HepG2 (cell line): ENCODE data around the gene SLC25A15. TPM values are rescaled to one million over a fixed set of nuclear protein-coding genes. Genes with fewer than 3 reads are reported as not detected.
A peak's percentile ranks its signal among the peaks of the same experiment; 100 is the strongest.

Experiments
- CHD2 ChIP-seq: IDR thresholded peaks from 2 replicates; pipeline ENCODE4 v1.6.1; 2011; ENCODE audit warnings: low read depth, low read length, improper control_type of control experiment
- E2F5 ChIP-seq: sonication (generic); formaldehyde crosslinking; conservative IDR thresholded peaks from 2 replicates; pipeline ENCODE4 v1.4.0; 2020; ENCODE audit warnings: missing genetic modification reagents
- EZH2 ChIP-seq: conservative IDR thresholded peaks from 2 replicates; pipeline ENCODE4 v1.6.1; 2012; ENCODE audit warnings: mild to moderate bottlenecking, low read depth, low read length, moderate library complexity
- IKZF5 ChIP-seq: IDR thresholded peaks from 2 replicates; pipeline ENCODE4 v1.6.1; 2018; ENCODE audit warnings: missing genetic modification reagents, mild to moderate bottlenecking, missing compliant biosample characterization
- JARID2 ChIP-seq: sonication (generic); formaldehyde crosslinking; IDR thresholded peaks from 2 replicates; pipeline ENCODE4 v1.8.1; 2023; ENCODE audit warnings: missing genetic modification reagents, inconsistent platforms; ENCODE audit not compliant: insufficient replicate concordance
- MIER3 ChIP-seq: IDR thresholded peaks from 2 replicates; pipeline ENCODE4 v1.6.1; 2016; ENCODE audit warnings: missing compliant biosample characterization, borderline replicate concordance
- MYNN ChIP-seq: sonication (generic); formaldehyde crosslinking; IDR thresholded peaks from 2 replicates; pipeline ENCODE4 v1.4.0; 2020; ENCODE audit warnings: mild to moderate bottlenecking, low read depth, missing genetic modification reagents
- NFKBIZ ChIP-seq: IDR thresholded peaks from 2 replicates; pipeline ENCODE4 v1.6.1; 2018; ENCODE audit warnings: missing genetic modification reagents, missing compliant biosample characterization
- PAX8 ChIP-seq: sonication (generic); formaldehyde crosslinking; IDR thresholded peaks from 2 replicates; pipeline ENCODE4 v1.8.0; 2022; ENCODE audit warnings: mild to moderate bottlenecking, missing genetic modification reagents, borderline replicate concordance
- PLSCR1 ChIP-seq: sonication (generic); formaldehyde crosslinking; IDR thresholded peaks from 2 replicates; pipeline ENCODE4 v1.5.0; 2020; ENCODE audit warnings: missing genetic modification reagents, mild to moderate bottlenecking, borderline replicate concordance
- SP1 ChIP-seq, 2 experiments: fragments of 450-650 bp in 1 of 2; sonication (generic) in 1 of 2; formaldehyde crosslinking in 1 of 2; IDR thresholded peaks; 2 replicates each; pipeline versions ENCODE4 v1.4.0 to v1.6.1; 2016 to 2020; ENCODE audit warnings: missing genetic modification reagents in 1 of 2
- SSRP1 ChIP-seq: IDR thresholded peaks from 2 replicates; pipeline ENCODE4 v1.6.1; 2016; ENCODE audit warnings: control low read depth
- TAF15 ChIP-seq: fragments of 200-400 bp; formaldehyde crosslinking; IDR thresholded peaks from one replicate; pipeline ENCODE4 v1.6.1; 2018; ENCODE audit warnings: mild to moderate bottlenecking, low read depth, low read length; ENCODE audit not compliant: poor library complexity, severe bottlenecking
- ZFP1 ChIP-seq: IDR thresholded peaks from 2 replicates; pipeline ENCODE4 v1.6.1; 2016
- ZIK1 ChIP-seq: sonication (generic); formaldehyde crosslinking; IDR thresholded peaks from 2 replicates; pipeline ENCODE4 v1.5.0; 2020; ENCODE audit warnings: mild to moderate bottlenecking, low read depth, missing genetic modification reagents, borderline replicate concordance
- ZNF333 ChIP-seq: sonication (generic); formaldehyde crosslinking; IDR thresholded peaks from 2 replicates; pipeline ENCODE4 v1.4.0; 2020; ENCODE audit warnings: mild to moderate bottlenecking, missing genetic modification reagents, borderline replicate concordance
- ZNF484 ChIP-seq: sonication (generic); formaldehyde crosslinking; IDR thresholded peaks from 2 replicates; pipeline ENCODE4 v1.5.1; 2020; ENCODE audit warnings: mild to moderate bottlenecking, low read depth, missing genetic modification reagents, borderline replicate concordance
- ZNF691 ChIP-seq: sonication (generic); formaldehyde crosslinking; IDR thresholded peaks from 2 replicates; pipeline ENCODE4 v1.4.0; 2020; ENCODE audit warnings: missing genetic modification reagents, low read depth, mild to moderate bottlenecking, borderline replicate concordance
- ZNF790 ChIP-seq: sonication (generic); formaldehyde crosslinking; IDR thresholded peaks from 2 replicates; pipeline ENCODE4 v1.8.0; 2022; ENCODE audit warnings: missing genetic modification reagents, mild to moderate bottlenecking, borderline replicate concordance
- ZNF878 ChIP-seq: sonication (generic); formaldehyde crosslinking; IDR thresholded peaks from 2 replicates; pipeline ENCODE4 v1.8.1; 2023; ENCODE audit warnings: mild to moderate bottlenecking, missing genetic modification reagents, moderate library complexity
- polyA plus RNA-seq, 8 experiments: library from polyadenylated mRNA; depleted of rRNA in 3 of 8; stranded (reverse) in 7 of 8; unstranded in 1 of 8; fragments of >200 nt; fragmentation: Illumina TruSeq in 4 of 8; extraction: Trizol in 4 of 8; gene quantifications; 2 replicates each; pipeline versions ENCODE4 v1.2.1 to v1.2.3, GENCODE V29; 2011 to 2016; ENCODE audit warnings: low read depth in 4 of 8, missing spikeins in 1 of 8, mixed read lengths in 1 of 8; ENCODE audit not compliant: insufficient read depth in 1 of 8
- total RNA-seq, 5 experiments: library from RNA; depleted of rRNA; stranded (reverse); fragments of >200 nt; fragmentation: Illumina TruSeq; extraction: Trizol; gene quantifications; 2 replicates each; pipeline ENCODE4 v1.2.3, GENCODE V29; 2016; ENCODE audit warnings: low read depth in 1 of 5
- TF ChIP-seq, protein P1 (sequence below): sonication (generic); formaldehyde crosslinking; conservative IDR thresholded peaks from 2 replicates; pipeline ENCODE4 v1.4.0; 2020; ENCODE audit warnings: missing genetic modification reagents
- TF ChIP-seq, protein P2 (sequence below): sonication (generic); formaldehyde crosslinking; IDR thresholded peaks from 2 replicates; pipeline ENCODE4 v1.4.0; 2020; ENCODE audit warnings: missing genetic modification reagents, borderline replicate concordance
- TF ChIP-seq, protein P3 (sequence below): sonication (generic); formaldehyde crosslinking; IDR thresholded peaks from 2 replicates; pipeline ENCODE4 v1.8.1; 2023; ENCODE audit warnings: missing genetic modification reagents, mild to moderate bottlenecking, borderline replicate concordance

Gene SLC25A15
- total and polyA plus RNA-seq, 2 of the 13 experiments (the other 11 are each of a cell fraction or from before 2014, with no cell fraction given) = 17.3 to 39.1 TPM

DNA sequence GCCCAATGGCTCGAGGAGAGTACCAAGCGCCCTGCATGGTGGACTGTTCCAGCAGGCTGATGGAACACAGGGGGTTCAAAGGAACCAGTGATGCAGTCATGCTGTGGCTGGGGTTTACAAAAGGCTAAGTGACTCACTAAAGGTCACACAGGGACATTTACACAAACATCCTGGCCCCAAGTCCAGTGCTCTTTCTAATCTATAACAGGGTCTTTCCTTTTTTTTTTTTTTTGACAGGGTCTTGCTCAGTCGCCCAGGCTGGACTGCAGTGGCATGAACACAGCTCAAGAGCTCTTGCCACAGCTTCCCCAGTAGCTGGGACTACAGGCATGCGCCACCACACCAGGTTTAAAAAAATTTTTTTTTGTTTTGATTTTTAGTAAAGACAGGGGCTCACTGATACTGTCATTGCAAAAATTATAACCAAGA lies 2.8 kb upstream of the SLC25A15 start (continued):
- TF ChIP-seq ZNF878 (CRISPR knock-in tag) = no peak; the same call in 1 of the 2 replicates
- TF ChIP-seq ZFP1 (CRISPR knock-in tag) = peak; percentile 70; the same call in 1 of the 2 replicates
- TF ChIP-seq TAF15 = no peak
- TF ChIP-seq IKZF5 = peak; percentile 79
- no peak for TF ChIP-seq CHD2
- no peak for TF ChIP-seq ZNF333 (CRISPR knock-in tag)
- no peak for TF ChIP-seq ZNF484
- TF ChIP-seq ZNF790 (CRISPR knock-in tag) = no peak
- TF ChIP-seq SSRP1 (CRISPR knock-in tag) = 0 out of 2 replicates have a peak, but pooled peaks have one; percentile 22
- TF ChIP-seq, protein P1, sequence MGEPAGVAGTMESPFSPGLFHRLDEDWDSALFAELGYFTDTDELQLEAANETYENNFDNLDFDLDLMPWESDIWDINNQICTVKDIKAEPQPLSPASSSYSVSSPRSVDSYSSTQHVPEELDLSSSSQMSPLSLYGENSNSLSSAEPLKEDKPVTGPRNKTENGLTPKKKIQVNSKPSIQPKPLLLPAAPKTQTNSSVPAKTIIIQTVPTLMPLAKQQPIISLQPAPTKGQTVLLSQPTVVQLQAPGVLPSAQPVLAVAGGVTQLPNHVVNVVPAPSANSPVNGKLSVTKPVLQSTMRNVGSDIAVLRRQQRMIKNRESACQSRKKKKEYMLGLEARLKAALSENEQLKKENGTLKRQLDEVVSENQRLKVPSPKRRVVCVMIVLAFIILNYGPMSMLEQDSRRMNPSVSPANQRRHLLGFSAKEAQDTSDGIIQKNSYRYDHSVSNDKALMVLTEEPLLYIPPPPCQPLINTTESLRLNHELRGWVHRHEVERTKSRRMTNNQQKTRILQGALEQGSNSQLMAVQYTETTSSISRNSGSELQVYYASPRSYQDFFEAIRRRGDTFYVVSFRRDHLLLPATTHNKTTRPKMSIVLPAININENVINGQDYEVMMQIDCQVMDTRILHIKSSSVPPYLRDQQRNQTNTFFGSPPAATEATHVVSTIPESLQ (CRISPR knock-in tag) = no peak; the same call in 1 of the 2 replicates
- no peak for TF ChIP-seq NFKBIZ
- no peak for TF ChIP-seq PAX8
- TF ChIP-seq MYNN (CRISPR knock-in tag) = no peak
- no peak for TF ChIP-seq SP1 (IDR thresholded peaks at IDR 0.05)
- TF ChIP-seq SP1 (CRISPR knock-in tag; IDR thresholded peaks at IDR 0.05) = no peak
- peak; percentile 90; the same call in 1 of the 2 replicates for TF ChIP-seq MIER3
- no peak for TF ChIP-seq E2F5 (CRISPR knock-in tag)
- TF ChIP-seq, protein P2, sequence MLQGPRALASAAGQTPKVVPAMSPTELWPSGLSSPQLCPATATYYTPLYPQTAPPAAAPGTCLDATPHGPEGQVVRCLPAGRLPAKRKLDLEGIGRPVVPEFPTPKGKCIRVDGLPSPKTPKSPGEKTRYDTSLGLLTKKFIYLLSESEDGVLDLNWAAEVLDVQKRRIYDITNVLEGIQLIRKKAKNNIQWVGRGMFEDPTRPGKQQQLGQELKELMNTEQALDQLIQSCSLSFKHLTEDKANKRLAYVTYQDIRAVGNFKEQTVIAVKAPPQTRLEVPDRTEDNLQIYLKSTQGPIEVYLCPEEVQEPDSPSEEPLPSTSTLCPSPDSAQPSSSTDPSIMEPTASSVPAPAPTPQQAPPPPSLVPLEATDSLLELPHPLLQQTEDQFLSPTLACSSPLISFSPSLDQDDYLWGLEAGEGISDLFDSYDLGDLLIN (CRISPR knock-in tag) = no peak
- TF ChIP-seq EZH2 = no peak
- no peak for TF ChIP-seq JARID2
- TF ChIP-seq, protein P3, sequence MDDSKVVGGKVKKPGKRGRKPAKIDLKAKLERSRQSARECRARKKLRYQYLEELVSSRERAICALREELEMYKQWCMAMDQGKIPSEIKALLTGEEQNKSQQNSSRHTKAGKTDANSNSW (CRISPR knock-in tag) = no peak
- TF ChIP-seq ZNF691 (CRISPR knock-in tag) = peak; percentile 99
- no peak for TF ChIP-seq PLSCR1 (CRISPR knock-in tag)
- no peak for TF ChIP-seq ZIK1 (CRISPR knock-in tag)
